Activated CD8-positive, alpha-beta memory T cell treated with anti-CD3 and anti-CD28 coated beads for 36 hours (primary cell): Measurements from ENCODE around the gene MED25. TPM values are rescaled to one million over a fixed set of nuclear protein-coding genes. Genes with fewer than 3 reads are reported as not detected.

ENCODE experiments used
- CTCF ChIA-PET: fragments of 350-600 bp; sonication (Branson Sonifier 250); formaldehyde crosslinking; loops from one replicate; lab custom pipeline; 2021; ENCODE audit warnings: antibody characterized with exemption; lab: Charles Lee
- POLR2A ChIA-PET: fragments of 350-600 bp; sonication (Branson Sonifier 250); formaldehyde crosslinking; loops from one replicate; lab custom pipeline; 2021; ENCODE audit warnings: antibody characterized with exemption; lab: Charles Lee
- total RNA-seq, 2 experiments: library from RNA; stranded (reverse); gene quantifications; one replicate each; pipeline ENCODE4 v1.2.3, GENCODE V29; 2021

Gene MED25
- total RNA-seq: 10 to 100 TPM; 44.8 to 48.2 TPM

DNA sequence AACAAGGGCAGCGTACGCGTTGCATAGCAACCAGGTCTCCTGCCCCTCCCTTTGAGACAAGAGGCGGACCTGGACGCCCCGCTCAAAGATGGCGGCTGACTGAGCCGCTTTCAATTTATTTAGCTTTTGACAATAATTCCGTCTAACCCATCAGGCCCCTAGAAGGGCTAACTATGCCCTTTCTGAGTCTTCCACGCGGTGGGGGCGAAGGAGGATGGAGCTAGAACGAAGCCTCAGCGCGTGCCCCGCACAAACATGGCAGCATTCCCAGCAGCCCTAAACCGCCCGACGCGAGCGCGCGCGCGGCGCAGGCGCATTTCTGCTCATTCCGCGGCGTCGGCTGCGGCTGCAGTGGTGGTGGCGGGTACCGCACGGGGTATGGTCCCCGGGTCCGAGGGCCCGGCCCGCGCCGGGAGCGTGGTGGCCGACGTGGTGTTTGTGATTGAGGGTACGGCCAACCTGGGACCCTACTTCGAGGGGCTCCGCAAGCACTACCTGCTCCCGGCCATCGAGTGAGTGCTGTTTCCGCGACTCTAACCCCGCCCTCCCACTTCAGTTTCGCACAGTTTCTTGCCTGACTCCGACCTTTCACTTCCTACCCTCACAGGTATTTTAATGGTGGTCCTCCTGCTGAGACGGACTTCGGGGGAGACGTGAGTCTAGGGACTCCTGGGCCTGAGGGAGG is at the start of gene MED25:
TSS of gene MED25 (plus strand) at position 326 of the 685 bp plus-strand sequence. CDS start at position 379, 53 bp downstream.
- POLR2A ChIA-PET: interaction anchor here (0.5 kb wide), 1 partner anchor 87 kb away, joined by 3 read pairs; no protein-coding TSS in a partner anchor
- CTCF ChIA-PET: interaction anchor here (1.1 to 1.2 kb wide), 2 partner anchors 9 to 101 kb away, joined by 3 read pairs; no protein-coding TSS in a partner anchor

DNA sequence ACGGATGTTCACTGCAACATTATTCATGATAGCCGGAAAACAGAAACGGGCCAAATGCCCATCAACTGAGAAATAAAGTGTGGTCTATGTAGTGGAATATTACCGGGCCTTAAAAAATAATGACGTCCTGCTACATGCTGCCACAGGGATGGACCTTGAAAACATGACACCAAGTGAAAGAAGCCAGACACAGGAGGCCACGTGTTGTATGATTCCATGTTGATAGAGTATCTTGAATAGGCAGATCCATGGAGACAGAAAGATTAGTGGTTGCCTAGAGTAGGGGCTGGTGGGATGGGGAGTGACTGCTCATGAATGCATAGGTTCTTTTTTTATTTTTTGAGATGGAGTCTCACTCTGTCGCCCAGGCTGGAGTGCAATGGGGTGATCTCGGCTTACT is 47.6 kb upstream of the MED25 start:
- ChIA-PET POLR2A (no interaction called here), CTCF (interaction anchor here (0.6 to 0.7 kb wide), 2 partner anchors 351 to 1376 kb away, joined by 3 to 5 read pairs; no protein-coding TSS in a partner anchor)

- CTCF ChIA-PET: no interaction called here
- POLR2A ChIA-PET: no interaction called here
These were observed 46.4 kb upstream of the MED25 start for GRCh38 chr19:49771674-49772139.

DNA sequence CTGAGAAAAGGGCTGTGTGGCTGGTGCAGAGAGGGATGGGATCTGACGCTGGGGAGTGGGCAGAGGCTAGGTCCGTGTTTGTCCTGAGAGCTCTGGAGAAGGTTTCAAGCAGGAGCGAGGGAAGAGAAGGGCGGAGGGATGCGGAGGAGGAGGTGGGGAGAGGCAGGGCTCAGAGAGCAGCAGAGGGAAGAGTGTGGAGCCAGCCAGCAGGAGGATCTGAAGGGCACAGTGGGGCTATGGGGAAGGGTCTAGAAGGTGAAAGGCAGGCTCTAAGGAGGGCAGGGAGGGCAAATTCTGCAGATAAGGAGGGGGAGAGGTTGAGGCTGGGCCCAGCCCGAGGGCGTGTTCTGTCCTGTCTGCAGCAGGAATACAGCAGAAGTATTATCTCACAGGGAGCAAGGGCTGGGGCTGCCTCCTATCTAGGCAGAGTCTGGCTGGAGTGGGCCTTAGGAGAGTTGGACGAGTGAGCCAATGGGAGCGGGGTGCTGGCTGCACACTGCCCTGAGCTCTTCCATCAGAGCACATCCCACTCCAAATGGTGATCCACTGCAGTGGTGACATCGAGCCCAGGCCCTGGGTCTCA is 45.1 kb upstream of the MED25 start:
- CTCF ChIA-PET: no interaction called here
- POLR2A ChIA-PET: no interaction called here

DNA sequence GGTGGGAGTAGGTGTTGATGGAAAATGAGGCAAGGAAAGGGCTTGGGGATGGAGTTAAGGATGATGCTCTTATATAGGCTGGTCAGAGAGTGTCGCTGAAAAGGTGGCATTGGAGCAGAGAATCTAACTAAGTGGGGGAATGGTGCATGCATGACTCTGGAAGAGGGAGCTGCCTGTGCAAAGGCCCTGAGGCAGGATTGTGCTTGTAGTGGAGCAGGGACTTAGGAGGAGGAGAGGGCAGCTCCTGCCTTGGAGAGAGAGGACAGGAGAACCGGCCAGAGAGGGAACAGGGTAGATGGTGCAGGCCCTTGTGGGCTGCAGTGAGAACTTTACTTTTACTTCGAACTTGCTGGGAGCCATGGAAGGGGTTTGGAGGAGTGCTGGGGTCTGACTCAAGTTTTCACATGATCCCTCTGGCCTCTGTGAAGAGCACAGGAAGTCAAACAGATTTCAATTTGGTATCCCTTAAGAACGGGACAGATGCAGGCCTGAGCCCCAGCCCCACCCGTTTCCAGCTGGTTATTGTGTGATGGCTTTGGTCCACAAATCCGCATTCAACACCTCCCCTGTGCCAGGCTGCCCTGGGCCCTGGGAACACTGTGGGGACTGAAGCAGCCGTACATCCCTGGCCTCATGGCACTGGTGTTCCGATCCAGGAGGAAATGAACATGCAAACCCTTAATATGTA is 44.3 kb upstream of the MED25 start:
- CTCF ChIA-PET: interaction anchor here (0.6 kb wide), 1 partner anchor 138 kb away, joined by 3 read pairs; no protein-coding TSS in a partner anchor
- POLR2A ChIA-PET: no interaction called here

DNA sequence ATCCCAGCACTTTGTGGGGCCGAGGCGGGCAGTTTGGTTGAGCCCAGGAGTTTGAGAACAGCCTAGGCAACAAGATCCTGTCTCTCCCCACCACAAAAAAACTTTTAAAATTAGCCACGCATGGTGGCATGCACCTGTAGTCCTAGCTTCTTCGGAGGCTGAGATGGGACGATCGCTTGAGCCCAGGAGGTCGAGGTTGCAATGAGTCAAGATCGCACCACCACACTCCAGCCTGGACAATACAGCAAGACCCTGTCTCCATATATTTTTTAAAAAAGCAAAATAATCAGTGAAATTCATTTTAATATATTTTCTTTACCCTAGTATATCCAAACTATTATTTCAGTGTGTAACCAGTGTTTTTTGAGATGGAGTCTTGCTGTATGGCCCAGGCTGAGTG is 43.1 kb upstream of the MED25 start:
- ChIA-PET POLR2A (no interaction called here), CTCF (interaction anchor here (0.5 to 0.8 kb wide), 2 partner anchors 30 to 96 kb away, joined by 3 to 4 read pairs; no protein-coding TSS in a partner anchor)

- POLR2A ChIA-PET: no interaction called here
- CTCF ChIA-PET: interaction anchor here (0.6 kb wide), 1 partner anchor 17 kb away, joined by 4 read pairs; no protein-coding TSS in a partner anchor
These were observed 42.2 kb upstream of the MED25 start for GRCh38 chr19:49775742-49776370.

DNA sequence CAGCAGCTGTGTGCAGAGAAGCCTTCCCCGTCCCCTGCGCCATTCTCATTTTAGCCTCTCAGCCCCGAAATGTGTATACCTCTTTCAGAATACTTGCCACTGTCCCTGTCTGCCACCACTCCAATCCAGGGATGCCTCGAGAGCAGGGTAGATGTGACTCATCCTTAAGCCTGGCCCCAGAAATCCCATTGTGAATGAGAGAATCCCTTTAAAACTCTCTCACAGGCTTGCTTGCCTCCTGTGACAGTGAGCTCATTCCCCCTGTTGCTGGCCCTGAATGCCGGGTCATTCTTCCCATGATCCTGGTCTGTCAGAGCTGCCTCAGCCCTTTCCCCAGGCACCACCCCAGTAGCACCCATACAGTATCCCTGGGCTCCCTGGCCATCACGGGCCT is 41.7 kb upstream of the MED25 start:
- POLR2A ChIA-PET: no interaction called here
- CTCF ChIA-PET: interaction anchor here (0.6 kb wide), 1 partner anchor 18 kb away, joined by 4 read pairs; no protein-coding TSS in a partner anchor

DNA sequence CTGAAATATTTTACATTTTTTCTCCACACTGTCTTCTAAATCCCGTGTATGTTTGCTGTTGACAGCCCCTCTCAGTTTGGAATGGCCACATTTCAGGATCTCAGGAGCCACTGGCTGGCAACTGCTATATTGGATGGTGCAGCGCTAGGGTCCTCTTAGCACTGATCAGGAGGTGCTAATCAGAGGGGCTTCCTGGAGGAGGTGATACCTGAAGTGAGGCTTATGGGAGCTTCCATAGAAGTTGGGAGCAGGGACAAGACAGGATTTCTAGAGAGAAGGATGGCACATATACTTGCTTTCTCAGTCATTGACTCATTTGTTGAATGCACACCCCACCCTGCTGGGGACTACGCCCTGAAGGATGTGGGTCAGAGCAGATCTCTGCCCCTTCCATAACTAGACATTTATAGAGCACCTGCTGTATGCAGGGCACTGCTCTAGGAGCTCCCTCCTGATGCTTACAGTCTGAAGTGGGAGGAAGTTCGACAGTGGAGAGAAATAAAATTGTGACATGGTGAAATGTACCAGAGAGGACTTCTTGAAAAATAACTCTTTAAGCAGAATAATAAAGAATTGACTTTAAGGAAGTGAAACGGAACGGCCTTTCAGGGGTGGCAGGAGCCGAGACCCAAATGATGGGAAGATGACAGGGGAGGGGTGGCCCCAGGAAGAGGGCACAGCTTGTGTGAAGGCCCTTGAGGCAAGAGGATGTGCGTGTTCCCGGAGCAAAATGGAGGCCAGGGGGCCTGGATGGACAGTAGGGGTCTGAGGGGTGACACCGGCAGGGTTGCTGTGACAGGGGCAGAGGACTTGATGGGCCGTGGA is 38.1 kb upstream of the MED25 start:
- POLR2A ChIA-PET: interaction anchor here (0.6 kb wide), 1 partner anchor 127 kb away, joined by 3 read pairs; no protein-coding TSS in a partner anchor
- CTCF ChIA-PET: interaction anchor here (0.6 kb wide), 1 partner anchor 990 kb away, joined by 6 read pairs; no protein-coding TSS in a partner anchor

DNA sequence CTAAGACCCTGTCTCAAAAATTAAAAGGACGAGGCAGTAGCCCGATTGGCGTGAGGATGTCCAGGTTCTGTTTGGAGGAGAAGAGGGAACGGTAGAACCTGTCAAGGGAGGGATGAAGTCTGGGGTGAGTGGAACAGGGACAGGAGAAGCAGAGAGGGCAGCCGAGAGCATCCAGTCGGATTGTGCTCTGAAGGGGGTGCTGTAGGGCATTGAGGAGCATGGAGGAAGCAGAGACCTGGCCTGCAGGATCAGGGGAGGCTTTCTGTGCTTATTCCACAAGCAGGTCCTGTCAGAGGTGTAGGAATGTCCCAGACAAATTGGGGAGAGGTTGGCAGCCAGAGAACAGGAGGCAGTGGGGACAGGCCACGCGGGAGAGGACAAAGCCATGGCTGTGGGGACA is 37.2 kb upstream of the MED25 start:
- ChIA-PET POLR2A (no interaction called here), CTCF (interaction anchor here (0.6 kb wide), 1 partner anchor 14 kb away, joined by 3 read pairs; the partner anchor contains the start of gene AP2A1)

GRCh38 chr19:49781394-49781793 is 36.7 kb upstream of the MED25 start:
- POLR2A ChIA-PET: no interaction called here
- CTCF ChIA-PET: interaction anchor here (0.6 kb wide), 1 partner anchor 15 kb away, joined by 3 read pairs; the partner anchor contains the start of gene AP2A1

DNA sequence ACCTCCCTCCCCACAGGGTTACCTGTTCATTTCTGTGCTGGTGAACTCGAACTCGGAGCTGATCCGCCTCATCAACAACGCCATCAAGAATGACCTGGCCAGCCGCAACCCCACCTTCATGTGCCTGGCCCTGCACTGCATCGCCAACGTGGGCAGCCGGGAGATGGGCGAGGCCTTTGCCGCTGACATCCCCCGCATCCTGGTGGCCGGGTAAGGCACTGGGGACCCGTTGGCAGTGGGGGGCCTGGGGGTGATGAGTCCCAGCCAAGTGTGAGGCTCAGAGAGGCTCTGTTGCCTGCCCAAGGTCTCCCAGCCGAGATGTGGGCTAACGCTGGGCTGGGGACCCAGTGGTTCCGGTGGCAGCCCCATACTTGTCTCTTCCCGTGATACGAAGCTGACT is 35.6 kb upstream of the MED25 start:
- CTCF ChIA-PET: no interaction called here
- POLR2A ChIA-PET: no interaction called here

GRCh38 chr19:49786376-49786820 is 31.7 kb upstream of the MED25 start:
- ChIA-PET CTCF (interaction anchor here (0.7 to 2.0 kb wide), 2 partner anchors 24 to 68 kb away, joined by 3 to 5 read pairs; no protein-coding TSS in a partner anchor), POLR2A (no interaction called here)

- ChIA-PET CTCF (no interaction called here), POLR2A (no interaction called here)
These were observed 30.3 kb upstream of the MED25 start for GRCh38 chr19:49787746-49788145.

- ChIA-PET POLR2A (no interaction called here), CTCF (no interaction called here)
These were observed 29.2 kb upstream of the MED25 start for GRCh38 chr19:49788857-49789256.

DNA sequence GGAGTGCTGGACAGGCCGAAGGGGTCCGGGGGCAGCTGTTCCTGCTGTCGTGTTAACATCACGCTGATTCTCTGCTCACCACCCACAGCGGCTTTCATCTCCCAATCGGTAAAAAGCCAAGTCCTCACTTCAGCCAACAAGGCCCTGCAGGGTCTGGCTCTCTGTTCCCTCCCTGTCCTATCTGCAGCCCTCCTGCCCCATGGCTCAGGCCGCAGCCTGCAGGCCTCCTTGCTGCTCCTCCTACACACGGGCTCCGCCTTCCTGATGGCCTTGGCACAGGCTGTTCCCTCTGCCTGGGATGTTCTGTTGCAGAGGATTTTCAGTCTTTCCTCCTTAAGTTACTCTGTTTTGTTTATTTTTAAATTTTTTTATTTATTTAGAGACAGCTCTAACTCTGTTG is 27.2 kb upstream of the MED25 start:
- ChIA-PET CTCF (no interaction called here), POLR2A (no interaction called here)

DNA sequence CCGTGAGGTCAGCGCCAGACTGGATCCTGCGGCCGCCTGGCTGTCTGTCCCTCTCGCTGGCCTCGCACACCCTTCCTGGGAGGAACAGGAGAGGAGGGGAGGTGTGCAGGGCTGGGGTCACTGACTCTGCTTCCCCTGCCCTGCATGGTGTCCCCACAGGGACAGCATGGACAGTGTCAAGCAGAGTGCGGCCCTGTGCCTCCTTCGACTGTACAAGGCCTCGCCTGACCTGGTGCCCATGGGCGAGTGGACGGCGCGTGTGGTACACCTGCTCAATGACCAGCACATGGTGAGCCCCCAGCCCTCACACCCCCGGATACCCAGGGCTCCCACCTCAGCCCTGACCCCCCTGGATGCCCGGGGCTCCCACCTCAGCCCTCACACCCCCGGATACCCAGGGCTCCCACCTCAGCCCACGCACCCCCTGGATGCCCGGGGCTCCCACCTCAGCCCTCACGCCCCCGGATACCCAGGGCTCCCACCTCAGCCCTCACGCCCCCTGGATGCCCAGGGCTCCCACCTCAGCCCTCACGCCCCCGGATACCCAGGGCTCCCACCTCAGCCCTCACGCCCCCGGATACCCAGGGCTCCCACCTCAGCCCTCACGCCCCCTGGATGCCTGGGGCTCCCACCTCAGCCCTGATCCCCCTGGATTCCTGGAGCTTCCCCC is 26.2 kb upstream of the MED25 start:
- ChIA-PET POLR2A (no interaction called here), CTCF (no interaction called here)
